ENCODE results near the gene OGFOD3. TPM values are rescaled to one million over a fixed set of nuclear protein-coding genes. Genes with fewer than 3 reads are reported as not detected.

OGFOD3 gene
- total RNA-seq, 1 experiment from 2014 or later = 53.6 TPM

DNA sequence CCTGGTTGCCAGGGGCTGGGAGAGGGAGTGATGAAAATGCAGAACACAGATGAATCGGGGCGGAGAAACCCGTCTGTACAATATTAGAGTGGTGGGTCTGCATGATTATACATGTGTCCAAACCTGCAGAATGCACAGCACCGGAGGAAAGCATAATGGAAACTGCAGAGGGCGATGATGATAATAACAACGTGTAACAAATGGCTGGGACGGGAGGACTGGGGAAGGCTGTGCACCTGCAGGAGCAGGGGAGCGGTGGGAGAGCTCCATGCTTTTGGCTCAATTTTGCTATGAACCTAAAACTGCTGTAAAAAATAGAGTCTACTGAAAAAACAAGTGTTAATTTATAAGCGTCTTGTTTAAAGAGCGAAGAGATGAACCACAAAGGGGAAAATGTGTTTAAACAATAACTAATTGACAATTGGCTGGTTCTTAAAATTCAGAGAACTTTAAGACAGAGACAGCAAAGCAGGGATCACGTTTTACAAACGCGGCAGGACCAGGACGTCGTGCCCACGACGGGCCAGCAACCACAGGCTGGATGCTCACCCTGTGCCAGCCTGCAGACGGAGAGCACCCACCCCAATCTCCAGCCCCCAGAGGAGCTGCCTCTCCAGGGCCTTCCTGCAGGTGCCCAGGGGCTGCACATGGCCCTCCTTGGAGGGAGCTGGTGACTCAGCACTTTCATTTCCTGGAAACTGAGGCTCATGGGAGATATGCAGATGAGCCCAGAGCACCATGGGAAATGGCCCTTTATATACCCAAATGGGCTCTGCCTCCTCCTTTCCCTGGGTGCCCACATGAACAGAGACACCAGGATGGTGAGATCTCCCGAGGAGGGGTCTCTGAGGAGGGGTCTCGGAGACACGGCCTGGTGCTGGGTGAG lies 59.7 kb downstream of the OGFOD3 start, which contains the start of gene TEX19:
Gene TEX19, plus strand, starts transcription at position 783 of the 886 bp plus-strand sequence. CDS start 2,904 bp downstream, outside the sequence.
- Histone ChIP-seq H3K4me1 (ENCODE audit: control insufficient read depth in 1 of 2, insufficient read depth in 2 of 2, low read length in 2 of 2) (peaks cover 13 to 24% of the 10 kb centered on the region in 2 experiments; a peak in 3 of 4 replicates), H3K4me2 (ENCODE audit: low read length) (peak within 1 kb of the TSS; percentile 34), H3K9me2 (ENCODE audit: insufficient read depth) (no peaks in the 10 kb centered on the region), H3K27ac (ENCODE audit: low read depth, low read length) (peak within 1 kb of the TSS; percentile 38), H3K9ac (ENCODE audit: low read length) (peak within 1 kb of the TSS; percentile 32; the same call in 1 of the 2 replicates), H3K9me3 (ENCODE audit: control insufficient read depth in 1 of 2, insufficient read depth in 1 of 2, low read depth in 1 of 2, low read length in 2 of 2) (no peaks in the 10 kb centered on the region), H3K4me3 (replicated peaks in 1 of 2; ENCODE audit: low read depth in 1 of 2, low read length in 2 of 2) (no peak within 1 kb of the TSS), H2AFZ (ENCODE audit: low read depth, low read length, poor library complexity, severe bottlenecking) (no peak within 1 kb of the TSS), H4K20me1 (ENCODE audit: insufficient read depth) (no peaks in the 10 kb centered on the region), H3K36me3 (ENCODE audit: control insufficient read depth in 1 of 2, insufficient read depth in 2 of 2, low read length in 2 of 2) (no peaks in the 10 kb centered on the region), H3K79me2 (ENCODE audit: insufficient read depth, low read length) (no peaks in the 10 kb centered on the region), H3K27me3 (ENCODE audit: insufficient read depth, low read length) (no peaks in the 10 kb centered on the region)
- peak; percentile 72 for ATAC-seq
- BruUV-seq (replicated peaks) = no TSS peak
- intact Hi-C loops (cut with micrococcal nuclease) = no loop called here
- no peak for DNase-seq (ENCODE audit: low read depth, low spot score)
- ChIA-PET CTCF (no interaction called here), POLR2A (no interaction called here), RAD21 (ENCODE audit: low non-redundant PET in 1 of 2, low total read pairs in 2 of 2, uncharacterized antibody in 2 of 2, unreplicated experiment in 2 of 2) (no interaction called here)
- TF ChIP-seq, protein P1, sequence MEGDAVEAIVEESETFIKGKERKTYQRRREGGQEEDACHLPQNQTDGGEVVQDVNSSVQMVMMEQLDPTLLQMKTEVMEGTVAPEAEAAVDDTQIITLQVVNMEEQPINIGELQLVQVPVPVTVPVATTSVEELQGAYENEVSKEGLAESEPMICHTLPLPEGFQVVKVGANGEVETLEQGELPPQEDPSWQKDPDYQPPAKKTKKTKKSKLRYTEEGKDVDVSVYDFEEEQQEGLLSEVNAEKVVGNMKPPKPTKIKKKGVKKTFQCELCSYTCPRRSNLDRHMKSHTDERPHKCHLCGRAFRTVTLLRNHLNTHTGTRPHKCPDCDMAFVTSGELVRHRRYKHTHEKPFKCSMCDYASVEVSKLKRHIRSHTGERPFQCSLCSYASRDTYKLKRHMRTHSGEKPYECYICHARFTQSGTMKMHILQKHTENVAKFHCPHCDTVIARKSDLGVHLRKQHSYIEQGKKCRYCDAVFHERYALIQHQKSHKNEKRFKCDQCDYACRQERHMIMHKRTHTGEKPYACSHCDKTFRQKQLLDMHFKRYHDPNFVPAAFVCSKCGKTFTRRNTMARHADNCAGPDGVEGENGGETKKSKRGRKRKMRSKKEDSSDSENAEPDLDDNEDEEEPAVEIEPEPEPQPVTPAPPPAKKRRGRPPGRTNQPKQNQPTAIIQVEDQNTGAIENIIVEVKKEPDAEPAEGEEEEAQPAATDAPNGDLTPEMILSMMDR (IDR thresholded peaks at IDR 0.05 in 2 of 3, conservative IDR thresholded peaks at IDR 0.05 in 1 of 3; ENCODE audit: borderline replicate concordance in 1 of 3, insufficient read depth in 1 of 3, low read depth in 2 of 3, low read length in 2 of 3) = peak; percentile 16 to 44 (median 39); a peak in 3 of 6 replicates
- TF ChIP-seq, protein P2, sequence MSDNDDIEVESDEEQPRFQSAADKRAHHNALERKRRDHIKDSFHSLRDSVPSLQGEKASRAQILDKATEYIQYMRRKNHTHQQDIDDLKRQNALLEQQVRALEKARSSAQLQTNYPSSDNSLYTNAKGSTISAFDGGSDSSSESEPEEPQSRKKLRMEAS (IDR thresholded peaks at IDR 0.05) = peak; percentile 83
- TF ChIP-seq POLR2AphosphoS5 (IDR thresholded peaks at IDR 0.05; ENCODE audit: low read depth, low read length) (no peak), SP1 (IDR thresholded peaks at IDR 0.05; ENCODE audit: low read depth) (no peak), POLR2A (IDR thresholded peaks at IDR 0.05; ENCODE audit: borderline replicate concordance, extremely low read depth, insufficient read depth, insufficient read length) (no peak)

Measured in HCT116 (cell line).